HEK293 (cell line): ENCODE results near the gene PSME1.

Experiments
- CTCF ChIP-seq: fragments of 450-650 bp; formaldehyde crosslinking; IDR thresholded peaks from 2 replicates; pipeline ENCODE4 v1.5.1; 2016; ENCODE audit warnings: missing biosample characterization, missing genetic modification characterization
- GLI4 ChIP-seq: fragments of 450-650 bp; formaldehyde crosslinking; IDR thresholded peaks from 2 replicates; pipeline ENCODE4 v1.5.1; 2016; ENCODE audit warnings: missing biosample characterization, missing genetic modification characterization
- HOXA7 ChIP-seq: sonication (generic); formaldehyde crosslinking; IDR thresholded peaks from 2 replicates; pipeline ENCODE4 v1.8.1; 2022; ENCODE audit warnings: missing genetic modification reagents, borderline replicate concordance
- TRIM28 ChIP-seq: IDR thresholded peaks from 2 replicates; pipeline ENCODE4 v1.6.1; 2011; ENCODE audit warnings: low read length, control low read depth, borderline replicate concordance
- ZBTB11 ChIP-seq: fragments of 450-650 bp; formaldehyde crosslinking; conservative IDR thresholded peaks from 2 replicates; pipeline ENCODE4 v1.5.1; 2016; ENCODE audit warnings: low read depth, missing biosample characterization, missing genetic modification characterization
- ZBTB49 ChIP-seq: fragments of 450-650 bp; formaldehyde crosslinking; IDR thresholded peaks from 2 replicates; pipeline ENCODE4 v1.5.1; 2016; ENCODE audit warnings: missing biosample characterization, missing genetic modification characterization, low read depth
- ZFP69B ChIP-seq: fragments of 450-650 bp; formaldehyde crosslinking; IDR thresholded peaks from 2 replicates; pipeline ENCODE4 v1.5.1; 2016; ENCODE audit warnings: missing biosample characterization, missing genetic modification characterization
- ZNF140 ChIP-seq: fragments of 450-650 bp; formaldehyde crosslinking; IDR thresholded peaks from 2 replicates; pipeline ENCODE4 v1.5.1; 2016; ENCODE audit warnings: missing biosample characterization, missing genetic modification characterization
- ZNF175 ChIP-seq: fragments of 450-650 bp; formaldehyde crosslinking; IDR thresholded peaks from 2 replicates; pipeline ENCODE4 v1.5.1; 2016; ENCODE audit warnings: missing biosample characterization, missing genetic modification characterization
- ZNF239 ChIP-seq: fragments of 450-650 bp; formaldehyde crosslinking; IDR thresholded peaks from 2 replicates; pipeline ENCODE4 v1.5.1; 2016; ENCODE audit warnings: missing biosample characterization, missing genetic modification characterization
- ZNF24 ChIP-seq: fragments of 450-650 bp; formaldehyde crosslinking; IDR thresholded peaks from 2 replicates; pipeline ENCODE4 v1.5.1; 2016; ENCODE audit warnings: missing biosample characterization, missing genetic modification characterization
- ZNF391 ChIP-seq: fragments of 450-650 bp; formaldehyde crosslinking; IDR thresholded peaks from 2 replicates; pipeline ENCODE4 v1.5.1; 2016; ENCODE audit warnings: low read depth, missing biosample characterization, missing genetic modification characterization, borderline replicate concordance
- ZNF596 ChIP-seq: fragments of 450-650 bp; IDR thresholded peaks from 2 replicates; pipeline ENCODE4 v1.5.0; 2018; ENCODE audit warnings: missing biosample characterization, mild to moderate bottlenecking, missing genetic modification characterization, moderate library complexity

- TF ChIP-seq ZNF239 (tag by site-specific recombination) (no peak), ZNF140 (tag by site-specific recombination) (no peak), ZNF24 (no peak), CTCF (tag by site-specific recombination) (no peak), ZFP69B (tag by site-specific recombination) (no peak), ZNF596 (tag by site-specific recombination) (no peak), ZNF175 (no peak), ZBTB49 (tag by site-specific recombination) (no peak), ZNF391 (tag by site-specific recombination) (no peak), TRIM28 (no peak), ZBTB11 (tag by site-specific recombination) (no peak), GLI4 (no peak), HOXA7 (CRISPR knock-in tag) (no peak)
These were observed 21.3 kb downstream of the PSME1 start for GRCh38 chr14:24157331-24157730.
